ENCODE measurements around the gene RRP8. TPM values are rescaled to one million over a fixed set of nuclear protein-coding genes. Genes with fewer than 3 reads are reported as not detected.

Gene RRP8
- total and polyA plus RNA-seq, 2 of the 8 experiments (the other 6 are each of a cell fraction or from before 2014, with no cell fraction given), result 4.2 to 14.9 TPM

GRCh38 chr11:6574816-6575715 is 28.4 kb downstream of the RRP8 start:
- H3K79me1 ChIP-seq (ENCODE audit: low read depth, low read length), result no peaks in the 10 kb centered on the region
- no peak overlapping the region for H3K4me3 ChIP-seq (ENCODE audit: extremely low read depth in 1 of 4, insufficient read depth in 2 of 4, low read depth in 3 of 4, low read length in 4 of 4)
- H3K27me3 ChIP-seq (replicated peaks in 1 of 4; ENCODE audit: control insufficient read depth in 3 of 4, extremely low read depth in 1 of 4, insufficient read depth in 3 of 4, low read length in 3 of 4), result no peaks in the 10 kb centered on the region
- no peak overlapping the region for H2AK5ac ChIP-seq (ENCODE audit: low read depth, low read length)
- no peaks in the 10 kb centered on the region for H3K9me3 ChIP-seq (ENCODE audit: insufficient read depth in 2 of 2, low read depth in 1 of 2, low read length in 1 of 2)
- H3K14ac ChIP-seq (ENCODE audit: insufficient read length), result no peak overlapping the region
- DNase-seq (ENCODE audit: low read depth in 1 of 2, low spot score in 2 of 2) (peak in 1 of 2 experiments; percentile 10), FAIRE-seq (no peak)
- no peaks in the 10 kb centered on the region for H4K20me1 ChIP-seq (replicated peaks in 1 of 2; ENCODE audit: control insufficient read depth in 1 of 2, insufficient read depth in 2 of 2, low read length in 2 of 2)
- H2BK20ac ChIP-seq (ENCODE audit: low read length), result no peak overlapping the region
- no peak overlapping the region for H3K27ac ChIP-seq (ENCODE audit: low read depth, low read length)
- peaks cover 0 to 2% (median 0%) of the 10 kb centered on the region in 4 experiments; a peak in 1 of 7 replicates for H3K4me1 ChIP-seq (replicated peaks in 1 of 4; ENCODE audit: control insufficient read depth in 3 of 4, insufficient read depth in 4 of 4, low read length in 3 of 4)
- no peak overlapping the region for H2BK120ac ChIP-seq (replicated peaks; ENCODE audit: low read depth, low read length)
- H2AFZ ChIP-seq (ENCODE audit: low read length), result no peak overlapping the region
- no peak overlapping the region for H3K4me2 ChIP-seq (ENCODE audit: insufficient read depth in 1 of 2, low read depth in 2 of 2, low read length in 2 of 2)
- no peaks in the 10 kb centered on the region; the same call in 1 of the 2 replicates for H3K23me2 ChIP-seq (ENCODE audit: low read depth, low read length)
- H2BK15ac ChIP-seq (ENCODE audit: low read length), result no peak overlapping the region
- no peaks in the 10 kb centered on the region for H3K36me3 ChIP-seq (ENCODE audit: control insufficient read depth in 2 of 4, insufficient read depth in 4 of 4, low read length in 3 of 4)
- H2BK5ac ChIP-seq (ENCODE audit: low read depth, low read length), result no peak overlapping the region
- ChIA-PET POLR2A (ENCODE audit: partially characterized antibody) (interaction anchor here (1.4 kb wide), 1 partner anchor 11 kb away, joined by 3 read pairs; no protein-coding TSS in a partner anchor), CTCF (ENCODE audit: partially characterized antibody) (interaction anchor here (0.7 to 1.7 kb wide), 5 partner anchors 21 to 136 kb away, joined by 3 to 4 read pairs (median 3); no protein-coding TSS in a partner anchor)
- no peak overlapping the region for H3K4ac ChIP-seq (replicated peaks; ENCODE audit: insufficient read length, low read depth, low read length)
- WGBS, 2 experiments (ENCODE audit: extremely low coverage in 1 of 2, insufficient coverage in 1 of 2, insufficient read length in 1 of 2, insufficient replicate concordance in 2 of 2, low coverage in 1 of 2, low lambda C conversion rate in 2 of 2, missing lambda C conversion rate in 1 of 2), result 90% methylated on average over 6 of the region's 6 CpGs; no CpG with 5 or more reads in 1 of the 2 experiments
- H3K56ac ChIP-seq (replicated peaks; ENCODE audit: insufficient read length, low read depth, low read length), result no peak overlapping the region
- no peak overlapping the region for H3K9ac ChIP-seq (replicated peaks in 1 of 4; ENCODE audit: extremely low read depth in 1 of 4, low read depth in 3 of 4, low read length in 3 of 4)
- H3K79me2 ChIP-seq (ENCODE audit: control insufficient read depth in 1 of 2, insufficient read depth in 2 of 2, low read length in 2 of 2), result no peaks in the 10 kb centered on the region
- H4K8ac ChIP-seq (ENCODE audit: extremely low read depth, insufficient read depth, low read length), result no peak overlapping the region
- no peak overlapping the region for H3K23ac ChIP-seq (ENCODE audit: insufficient read length)
- no peak overlapping the region for H4K5ac ChIP-seq (ENCODE audit: insufficient read length, low read depth, low read length)
- no peak for TF ChIP-seq TCF12 (IDR thresholded peaks at IDR 0.05; ENCODE audit: low read depth, low read length)
- TF ChIP-seq SUZ12 (IDR thresholded peaks at IDR 0.05; ENCODE audit: low read length), result no peak
- TF ChIP-seq POLR2AphosphoS5 (IDR thresholded peaks at IDR 0.05; ENCODE audit: low read depth, low read length), result no peak
- no peak for TF ChIP-seq BACH1 (IDR thresholded peaks at IDR 0.05; ENCODE audit: low read length)
- no peak for TF ChIP-seq RAD21 (IDR thresholded peaks at IDR 0.05 in 1 of 2, conservative IDR thresholded peaks at IDR 0.05 in 1 of 2; ENCODE audit: low read depth in 2 of 2, low read length in 2 of 2)
- TF ChIP-seq TAF1 (IDR thresholded peaks at IDR 0.05; ENCODE audit: low read depth, low read length), result no peak
- no peak for TF ChIP-seq NRF1 (IDR thresholded peaks at IDR 0.05; ENCODE audit: low read depth, low read length)
- no peak for TF ChIP-seq GTF2F1 (IDR thresholded peaks at IDR 0.05; ENCODE audit: borderline replicate concordance, low read depth, low read length)
- TF ChIP-seq SIN3A (conservative IDR thresholded peaks at IDR 0.05 in 1 of 2, IDR thresholded peaks at IDR 0.05 in 1 of 2; ENCODE audit: low read depth in 1 of 2, low read length in 2 of 2), result no peak
- no peak for TF ChIP-seq TBP (IDR thresholded peaks at IDR 0.05; ENCODE audit: low read depth, low read length)
- H2BK12ac ChIP-seq (ENCODE audit: low read depth, low read length), result no peak overlapping the region
- no peak overlapping the region for H3K18ac ChIP-seq (ENCODE audit: extremely low read depth, low read length)
- no peak overlapping the region for H4K91ac ChIP-seq (replicated peaks; ENCODE audit: insufficient read length, low read length)
